ENCODE results near the gene DFFB. TPM values are rescaled to one million over a fixed set of nuclear protein-coding genes. Genes with fewer than 3 reads are reported as not detected.

The DFFB gene
- total and polyA plus RNA-seq, 9 of the 15 experiments (the other 6 are each of a cell fraction or from before 2014, with no cell fraction given): 2.3 to 15.8 (median 11.5) TPM

DNA sequence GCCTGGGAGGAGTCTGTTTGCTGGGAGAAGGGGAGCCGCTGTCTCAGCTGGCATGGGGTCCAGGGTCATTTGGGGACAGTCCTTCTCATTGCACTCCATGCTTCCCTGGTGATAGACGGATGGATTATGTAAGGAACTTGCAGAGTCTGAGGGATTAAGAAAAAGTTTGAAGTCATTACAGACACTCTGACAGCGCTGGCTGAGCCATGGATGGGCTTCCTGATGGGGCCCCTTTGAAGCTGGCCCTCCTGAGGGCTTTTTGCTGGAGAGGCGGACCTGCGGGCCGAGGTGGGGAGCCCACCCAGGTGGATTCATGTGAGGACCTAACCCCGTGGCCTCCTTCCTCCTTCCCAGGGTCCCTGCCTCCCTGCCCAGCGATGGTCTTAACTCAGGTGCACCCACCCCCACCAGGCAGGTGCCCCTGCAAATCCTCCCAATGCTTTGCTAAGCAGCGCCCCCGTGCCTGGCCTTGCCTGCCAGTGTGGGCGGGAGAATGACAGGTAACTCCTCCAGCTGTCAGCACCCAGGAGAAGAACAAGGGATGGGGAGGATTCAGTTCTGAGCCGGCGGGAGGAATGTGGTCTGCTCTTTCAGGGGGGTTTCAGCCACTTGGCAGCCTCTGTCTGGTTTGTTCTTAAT, 67.0 kb downstream of the DFFB start:
- DNase-seq (ENCODE audit: extremely low read depth in 1 of 4, low spot score in 3 of 4) (no peak), ATAC-seq (no peak), FAIRE-seq (no peak)
- in situ Hi-C loops (cut with MboI): no loop called here
- ChIA-PET CTCF (ENCODE audit: low intra/inter-chr PET ratio) (interaction anchor here (0.6 kb wide), 1 partner anchor 124 kb away, joined by 3 read pairs; no protein-coding TSS in a partner anchor), POLR2A (interaction anchor here (0.6 kb wide), 2 partner anchors 8 to 1418 kb away, joined by 4 read pairs; no protein-coding TSS in a partner anchor)
- peaks cover under 1% of the 10 kb centered on the region; the same call in 1 of the 2 replicates for H3K9me3 ChIP-seq (replicated peaks; ENCODE audit: control insufficient read depth, insufficient read depth, low read depth, low read length)
- no peaks in the 10 kb centered on the region for H4K20me1 ChIP-seq (replicated peaks; ENCODE audit: control insufficient read depth, insufficient read depth, low read length)
- no peaks in the 10 kb centered on the region; a peak in 1 of 5 replicates for H3K4me1 ChIP-seq (replicated peaks in 1 of 2; ENCODE audit: control insufficient read depth in 2 of 2, insufficient read depth in 2 of 2, low read length in 2 of 2)
- peaks cover 2 to 30% of the 10 kb centered on the region in 2 experiments; a peak in 3 of 5 replicates for H3K27me3 ChIP-seq (ENCODE audit: control insufficient read depth in 2 of 2, insufficient read depth in 2 of 2, low read length in 2 of 2)
- no peak overlapping the region for H3K27ac ChIP-seq (ENCODE audit: extremely low read depth, low read depth, low read length)
- H2AFZ ChIP-seq (ENCODE audit: low read depth, low read length): no peak overlapping the region
- BruUV-seq (replicated peaks): no TSS peak
- no peak overlapping the region for H3K9ac ChIP-seq (ENCODE audit: insufficient read depth in 1 of 2, low read depth in 2 of 2, low read length in 2 of 2)
- intact Hi-C loops (cut with micrococcal nuclease): no loop called here
- WGBS (ENCODE audit: insufficient coverage, low coverage, missing lambda C conversion rate): 1% methylated on average over 13 of the region's 13 CpGs
- no peaks in the 10 kb centered on the region for H3K79me2 ChIP-seq (ENCODE audit: control insufficient read depth, insufficient read depth, low read length)
- no peaks in the 10 kb centered on the region for H3K36me3 ChIP-seq (ENCODE audit: control insufficient read depth, insufficient read depth, low read length)
- H3K4me2 ChIP-seq (ENCODE audit: insufficient read depth, low read length): no peak overlapping the region
- no peak for TF ChIP-seq POLR2AphosphoS5 (IDR thresholded peaks at IDR 0.05; ENCODE audit: control insufficient read depth, insufficient read depth, low read depth, low read length)
- TF ChIP-seq ZNF3 (CRISPR knock-in tag; IDR thresholded peaks at IDR 0.05): no peak
- TF ChIP-seq, protein P1, sequence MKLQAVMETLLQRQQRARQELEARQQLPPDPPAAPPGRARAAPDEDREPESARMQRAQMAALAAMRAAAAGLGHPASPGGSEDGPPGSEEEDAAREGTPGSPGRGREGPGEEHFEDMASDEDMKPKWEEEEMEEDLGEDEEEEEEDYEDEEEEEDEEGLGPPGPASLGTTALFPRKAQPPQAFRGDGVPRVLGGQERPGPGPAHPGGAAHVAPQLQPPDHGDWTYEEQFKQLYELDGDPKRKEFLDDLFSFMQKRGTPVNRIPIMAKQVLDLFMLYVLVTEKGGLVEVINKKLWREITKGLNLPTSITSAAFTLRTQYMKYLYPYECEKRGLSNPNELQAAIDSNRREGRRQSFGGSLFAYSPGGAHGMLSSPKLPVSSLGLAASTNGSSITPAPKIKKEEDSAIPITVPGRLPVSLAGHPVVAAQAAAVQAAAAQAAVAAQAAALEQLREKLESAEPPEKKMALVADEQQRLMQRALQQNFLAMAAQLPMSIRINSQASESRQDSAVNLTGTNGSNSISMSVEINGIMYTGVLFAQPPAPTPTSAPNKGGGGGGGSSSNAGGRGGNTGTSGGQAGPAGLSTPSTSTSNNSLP (IDR thresholded peaks at IDR 0.05; ENCODE audit: borderline replicate concordance, low read depth, low read length): no peak
- no peak for TF ChIP-seq FOSL1 (tag; conservative IDR thresholded peaks at IDR 0.05)
- no peak for TF ChIP-seq SRSF3 (IDR thresholded peaks at IDR 0.05; ENCODE audit: insufficient read depth, low read length)
- TF ChIP-seq, protein P2, sequence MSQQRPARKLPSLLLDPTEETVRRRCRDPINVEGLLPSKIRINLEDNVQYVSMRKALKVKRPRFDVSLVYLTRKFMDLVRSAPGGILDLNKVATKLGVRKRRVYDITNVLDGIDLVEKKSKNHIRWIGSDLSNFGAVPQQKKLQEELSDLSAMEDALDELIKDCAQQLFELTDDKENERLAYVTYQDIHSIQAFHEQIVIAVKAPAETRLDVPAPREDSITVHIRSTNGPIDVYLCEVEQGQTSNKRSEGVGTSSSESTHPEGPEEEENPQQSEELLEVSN (IDR thresholded peaks at IDR 0.05; ENCODE audit: borderline replicate concordance in 1 of 2, extremely low read depth in 1 of 2, insufficient read depth in 1 of 2, insufficient read length in 1 of 2, low read depth in 1 of 2, low read length in 1 of 2, poor library complexity in 1 of 2, severe bottlenecking in 1 of 2): no peak
- no peak for TF ChIP-seq ZNF444 (CRISPR knock-in tag; IDR thresholded peaks at IDR 0.05)
- TF ChIP-seq TBP (optimal IDR thresholded peaks at IDR 0.05; ENCODE audit: low read depth, low read length): no peak
- TF ChIP-seq, protein P3, sequence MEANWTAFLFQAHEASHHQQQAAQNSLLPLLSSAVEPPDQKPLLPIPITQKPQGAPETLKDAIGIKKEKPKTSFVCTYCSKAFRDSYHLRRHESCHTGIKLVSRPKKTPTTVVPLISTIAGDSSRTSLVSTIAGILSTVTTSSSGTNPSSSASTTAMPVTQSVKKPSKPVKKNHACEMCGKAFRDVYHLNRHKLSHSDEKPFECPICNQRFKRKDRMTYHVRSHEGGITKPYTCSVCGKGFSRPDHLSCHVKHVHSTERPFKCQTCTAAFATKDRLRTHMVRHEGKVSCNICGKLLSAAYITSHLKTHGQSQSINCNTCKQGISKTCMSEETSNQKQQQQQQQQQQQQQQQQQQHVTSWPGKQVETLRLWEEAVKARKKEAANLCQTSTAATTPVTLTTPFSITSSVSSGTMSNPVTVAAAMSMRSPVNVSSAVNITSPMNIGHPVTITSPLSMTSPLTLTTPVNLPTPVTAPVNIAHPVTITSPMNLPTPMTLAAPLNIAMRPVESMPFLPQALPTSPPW (CRISPR knock-in tag; IDR thresholded peaks at IDR 0.05): no peak
- no peaks in the 10 kb centered on the region for H3K9me1 ChIP-seq (ENCODE audit: control insufficient read depth, insufficient read depth, low read length)
- H3K4me3 ChIP-seq: no peak overlapping the region

Data from K562 (cell line).